ENCODE data around the gene FGF9. TPM values are rescaled to one million over a fixed set of nuclear protein-coding genes. Genes with fewer than 3 reads are reported as not detected.

FGF9 gene
- total and polyA plus RNA-seq, 2 of the 8 experiments (the other 6 are each of a cell fraction or from before 2014, with no cell fraction given), result 0.02 TPM; not detected in 1

DNA sequence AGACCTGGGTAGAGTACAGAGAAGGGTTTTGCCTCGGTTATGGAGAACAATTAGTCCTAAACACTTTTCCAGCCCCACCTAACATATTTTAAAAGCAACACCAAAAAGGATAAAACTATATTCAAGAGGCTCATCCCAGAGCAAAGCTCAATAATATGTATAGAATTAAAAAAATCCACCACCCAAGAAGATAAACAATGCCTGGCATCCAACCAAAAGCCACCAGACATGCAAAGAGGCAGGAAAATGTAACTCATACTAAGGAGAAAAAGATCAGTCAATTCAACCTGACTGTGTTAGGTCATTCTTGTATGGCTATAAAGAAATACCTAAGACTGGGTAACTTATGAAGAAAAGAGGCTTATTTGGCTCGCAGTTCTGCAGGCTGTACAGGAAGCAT is 39.3 kb downstream of the FGF9 start:
- Histone ChIP-seq H2BK12ac (ENCODE audit: low read depth, low read length) (no peak overlapping the region), H2BK5ac (ENCODE audit: low read depth, low read length) (no peak overlapping the region), H3K56ac (replicated peaks; ENCODE audit: insufficient read length, low read depth, low read length) (no peak overlapping the region), H3K9me3 (ENCODE audit: insufficient read depth in 2 of 2, low read depth in 1 of 2, low read length in 1 of 2) (no peaks in the 10 kb centered on the region), H3K4me3 (ENCODE audit: extremely low read depth in 1 of 4, insufficient read depth in 2 of 4, low read depth in 3 of 4, low read length in 4 of 4) (no peak overlapping the region), H4K20me1 (replicated peaks in 1 of 2; ENCODE audit: control insufficient read depth in 1 of 2, insufficient read depth in 2 of 2, low read length in 2 of 2) (no peaks in the 10 kb centered on the region), H4K8ac (ENCODE audit: extremely low read depth, insufficient read depth, low read length) (no peak overlapping the region), H3K23me2 (ENCODE audit: low read depth, low read length) (no peaks in the 10 kb centered on the region), H3K4me1 (replicated peaks in 1 of 4; ENCODE audit: control insufficient read depth in 3 of 4, insufficient read depth in 4 of 4, low read length in 3 of 4) (no peaks in the 10 kb centered on the region), H3K79me2 (ENCODE audit: control insufficient read depth in 1 of 2, insufficient read depth in 2 of 2, low read length in 2 of 2) (no peaks in the 10 kb centered on the region), H3K27me3 (replicated peaks in 1 of 4; ENCODE audit: control insufficient read depth in 3 of 4, extremely low read depth in 1 of 4, insufficient read depth in 3 of 4, low read length in 3 of 4) (no peaks in the 10 kb centered on the region), H2BK15ac (ENCODE audit: low read length) (no peak overlapping the region), H3K27ac (ENCODE audit: low read depth, low read length) (no peak overlapping the region), H4K5ac (ENCODE audit: insufficient read length, low read depth, low read length) (no peak overlapping the region), H3K36me3 (ENCODE audit: control insufficient read depth in 2 of 4, insufficient read depth in 4 of 4, low read length in 3 of 4) (no peaks in the 10 kb centered on the region), H3K9ac (replicated peaks in 1 of 4; ENCODE audit: extremely low read depth in 1 of 4, low read depth in 3 of 4, low read length in 3 of 4) (no peak overlapping the region), H3K23ac (ENCODE audit: insufficient read length) (no peak overlapping the region), H2BK120ac (replicated peaks; ENCODE audit: low read depth, low read length) (no peak overlapping the region), H2BK20ac (ENCODE audit: low read length) (no peak overlapping the region), H2AFZ (ENCODE audit: low read length) (no peak overlapping the region), H3K18ac (ENCODE audit: extremely low read depth, low read length) (no peak overlapping the region), H3K79me1 (ENCODE audit: low read depth, low read length) (no peaks in the 10 kb centered on the region), H3K14ac (ENCODE audit: insufficient read length) (no peak overlapping the region), H3K4me2 (ENCODE audit: insufficient read depth in 1 of 2, low read depth in 2 of 2, low read length in 2 of 2) (no peak overlapping the region), H3K4ac (replicated peaks; ENCODE audit: insufficient read length, low read depth, low read length) (no peak overlapping the region), H2AK5ac (ENCODE audit: low read depth, low read length) (no peak overlapping the region), H4K91ac (replicated peaks; ENCODE audit: insufficient read length, low read length) (no peak overlapping the region)
- FAIRE-seq (no peak), DNase-seq (ENCODE audit: low read depth in 1 of 2, low spot score in 2 of 2) (no peak)
- POLR2A ChIA-PET (ENCODE audit: partially characterized antibody), result no interaction called here
- WGBS, 2 experiments (ENCODE audit: extremely low coverage in 1 of 2, insufficient coverage in 1 of 2, insufficient read length in 1 of 2, insufficient replicate concordance in 2 of 2, low coverage in 1 of 2, low lambda C conversion rate in 2 of 2, missing lambda C conversion rate in 1 of 2), result 88% methylated on average over 2 of the region's 2 CpGs; no CpG with 5 or more reads in 1 of the 2 experiments
- CTCF ChIA-PET (ENCODE audit: partially characterized antibody), result no interaction called here
- TF ChIP-seq TAF7 (optimal IDR thresholded peaks at IDR 0.05; ENCODE audit: borderline replicate concordance, low read depth, low read length) (no peak), POU5F1 (IDR thresholded peaks at IDR 0.05; ENCODE audit: low read depth, low read length) (no peak), GTF2F1 (IDR thresholded peaks at IDR 0.05; ENCODE audit: borderline replicate concordance, low read depth, low read length) (no peak), BCL11A (IDR thresholded peaks at IDR 0.05; ENCODE audit: low read depth in 2 of 2, low read length in 2 of 2) (no peak), CHD2 (IDR thresholded peaks at IDR 0.05; ENCODE audit: low read length) (no peak), SP2 (IDR thresholded peaks at IDR 0.05; ENCODE audit: low read length) (no peak), BACH1 (IDR thresholded peaks at IDR 0.05; ENCODE audit: low read length) (no peak), BRCA1 (IDR thresholded peaks at IDR 0.05; ENCODE audit: low read depth, low read length) (no peak), PHF8 (conservative IDR thresholded peaks at IDR 0.05; ENCODE audit: low read depth, low read length) (no peak), SAP30 (IDR thresholded peaks at IDR 0.05; ENCODE audit: insufficient read depth, insufficient replicate concordance, low read length) (no peak)
- TF ChIP-seq, protein P1, sequence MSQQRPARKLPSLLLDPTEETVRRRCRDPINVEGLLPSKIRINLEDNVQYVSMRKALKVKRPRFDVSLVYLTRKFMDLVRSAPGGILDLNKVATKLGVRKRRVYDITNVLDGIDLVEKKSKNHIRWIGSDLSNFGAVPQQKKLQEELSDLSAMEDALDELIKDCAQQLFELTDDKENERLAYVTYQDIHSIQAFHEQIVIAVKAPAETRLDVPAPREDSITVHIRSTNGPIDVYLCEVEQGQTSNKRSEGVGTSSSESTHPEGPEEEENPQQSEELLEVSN (IDR thresholded peaks at IDR 0.05), result no peak
- TF ChIP-seq, protein P2, sequence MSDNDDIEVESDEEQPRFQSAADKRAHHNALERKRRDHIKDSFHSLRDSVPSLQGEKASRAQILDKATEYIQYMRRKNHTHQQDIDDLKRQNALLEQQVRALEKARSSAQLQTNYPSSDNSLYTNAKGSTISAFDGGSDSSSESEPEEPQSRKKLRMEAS (IDR thresholded peaks at IDR 0.05), result no peak
- TF ChIP-seq, protein P3, sequence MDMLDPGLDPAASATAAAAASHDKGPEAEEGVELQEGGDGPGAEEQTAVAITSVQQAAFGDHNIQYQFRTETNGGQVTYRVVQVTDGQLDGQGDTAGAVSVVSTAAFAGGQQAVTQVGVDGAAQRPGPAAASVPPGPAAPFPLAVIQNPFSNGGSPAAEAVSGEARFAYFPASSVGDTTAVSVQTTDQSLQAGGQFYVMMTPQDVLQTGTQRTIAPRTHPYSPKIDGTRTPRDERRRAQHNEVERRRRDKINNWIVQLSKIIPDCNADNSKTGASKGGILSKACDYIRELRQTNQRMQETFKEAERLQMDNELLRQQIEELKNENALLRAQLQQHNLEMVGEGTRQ (IDR thresholded peaks at IDR 0.05; ENCODE audit: low read length), result no peak

Measured in H1 (cell line).